RPMI7951 (cell line): ENCODE measurements around the gene EIF2D. TPM values are rescaled to one million over a fixed set of nuclear protein-coding genes. Genes with fewer than 3 reads are reported as not detected.

Experiments
- DNase-seq: peaks from one replicate; pipeline ENCODE4 v3.0.0-alpha.2; 2012; ENCODE audit warnings: low read depth
- total RNA-seq: library from RNA; depleted of rRNA; stranded (reverse); fragments of >200 nt; shearing (Covaris generic); gene quantifications from 2 replicates; pipeline ENCODE4 v1.2.3, GENCODE V29; 2014; rRNA removed

The EIF2D gene
- total RNA-seq, 1 experiment from 2014 or later, result 38.1 TPM

- DNase-seq, result no peak
Observed at GRCh38 chr1:206547104-206547503, 65.2 kb downstream of the EIF2D start.

- DNase-seq, result no peak
Observed at GRCh38 chr1:206545351-206545750, 66.9 kb downstream of the EIF2D start.

- DNase-seq, result peak; percentile 35
Observed at GRCh38 chr1:206544562-206545257, 67.6 kb downstream of the EIF2D start.

Other genes starting within 250 kb of the EIF2D start
- 8.9 and 9.0 TPM in 2 replicates for gene IKBKE, start 142.0 kb downstream of the EIF2D start, total RNA-seq
- 0.24 and 0.59 TPM in 2 replicates for gene RASSF5, start 104.9 kb downstream of the EIF2D start, total RNA-seq
- 12.5 and 13.8 TPM in 2 replicates for gene DYRK3, start 23.1 kb upstream of the EIF2D start, total RNA-seq
- 20.7 and 28.6 TPM in 2 replicates for gene MAPKAPK2, start 72.4 kb upstream of the EIF2D start, total RNA-seq
- 0.24 TPM in 1 of 2 replicates, not detected in the other for gene IL19, start 158.3 kb upstream of the EIF2D start, total RNA-seq
- not detected in 2 replicates for gene IL10, start 160.0 kb upstream of the EIF2D start, total RNA-seq